NCI-H1105 treated with DMSO at 0.1 percent for 48 hours (cell line): ENCODE results near the gene DNAJC28.
"Not testable (repeated sequence)": the region's sequence is repeated elsewhere in the genome, so short reads cannot be mapped to it uniquely, and the experiment has no call there.

Experiments
- DNase-seq: peaks from one replicate; lab custom pipeline; 2025; lab: John Stamatoyannopoulos, UW

DNAJC28 gene

DNA sequence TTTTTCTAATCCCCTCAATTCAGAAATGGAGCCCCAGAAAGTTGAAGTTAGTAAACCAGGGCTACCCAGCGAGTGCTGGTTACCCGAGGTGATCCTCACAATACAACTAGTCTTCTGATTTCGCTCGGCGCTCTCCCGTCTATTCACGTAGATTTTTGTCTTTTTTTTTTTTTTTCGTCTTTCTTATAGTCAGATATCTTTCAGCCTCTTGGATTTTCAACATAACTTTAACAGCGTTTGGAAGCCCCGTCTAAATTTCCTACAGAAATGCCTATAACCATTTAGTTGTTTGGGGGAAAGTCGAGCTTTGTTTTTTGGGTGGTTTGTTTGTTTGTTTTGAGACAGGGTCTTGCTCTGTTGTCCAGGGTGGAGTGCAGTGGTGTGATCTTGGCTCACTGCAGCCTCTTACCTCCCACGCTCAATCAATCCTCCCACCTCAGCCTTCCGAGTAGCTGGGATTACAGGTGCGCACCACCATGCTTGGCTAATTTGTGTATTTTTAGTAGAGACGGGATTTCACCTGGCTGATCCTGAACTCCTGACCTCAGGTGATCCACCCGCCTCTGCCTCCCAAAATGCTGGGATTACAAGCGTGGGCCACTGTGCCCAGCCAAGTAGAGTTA lies 10.9 kb downstream of the DNAJC28 start:
- peak; percentile 53 for DNase-seq

DNA sequence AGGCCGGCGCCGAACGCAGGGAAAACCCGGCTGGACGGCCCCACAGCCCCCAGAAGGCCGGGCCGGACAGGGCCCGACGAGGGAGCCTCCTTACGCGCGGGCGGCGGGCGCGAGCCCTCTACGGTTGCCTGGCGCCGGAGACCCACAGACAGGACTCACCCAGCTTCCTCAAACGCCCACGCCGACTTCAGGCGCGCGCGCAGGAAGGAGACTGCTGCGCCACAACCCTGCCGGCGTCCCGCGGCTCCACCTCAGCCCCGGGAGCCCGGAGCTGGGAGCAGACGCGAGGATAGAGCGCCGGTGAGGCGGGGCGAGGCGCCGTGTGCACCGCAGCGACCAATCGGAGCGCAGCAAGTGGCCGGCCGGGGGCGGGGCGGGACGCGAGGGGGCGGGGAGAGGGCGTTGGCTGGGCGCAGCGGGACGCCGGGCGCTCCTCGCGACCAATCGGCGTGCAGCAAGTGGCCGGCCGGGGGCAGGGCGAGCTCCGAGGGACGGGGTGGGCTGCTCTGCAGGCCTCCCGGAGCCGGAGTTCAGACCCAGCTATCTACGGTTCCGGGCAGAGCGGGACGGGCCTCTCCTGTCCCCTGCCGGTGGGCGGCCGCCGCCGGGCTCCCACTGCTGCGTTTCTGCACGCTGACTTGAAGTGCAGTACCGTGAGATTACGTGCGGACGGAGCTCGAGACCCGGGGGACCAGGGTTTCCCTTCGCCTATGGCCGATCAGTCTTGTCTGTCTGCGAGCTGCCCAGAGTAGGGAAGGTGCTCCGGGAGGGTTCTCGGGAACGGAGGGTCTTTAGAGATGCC lies 11.6 kb downstream of the DNAJC28 start, which contains the start of gene TMEM50B:
Gene TMEM50B (minus strand): TSS at position 296 of the 802 bp plus-strand sequence. CDS start 11,089 bp downstream, outside the sequence.
- DNase-seq, result peak; percentile 92

GRCh38 chr21:33478935-33479678 lies 12.4 kb downstream of the DNAJC28 start:
- DNase-seq, result peak; percentile 29

DNA sequence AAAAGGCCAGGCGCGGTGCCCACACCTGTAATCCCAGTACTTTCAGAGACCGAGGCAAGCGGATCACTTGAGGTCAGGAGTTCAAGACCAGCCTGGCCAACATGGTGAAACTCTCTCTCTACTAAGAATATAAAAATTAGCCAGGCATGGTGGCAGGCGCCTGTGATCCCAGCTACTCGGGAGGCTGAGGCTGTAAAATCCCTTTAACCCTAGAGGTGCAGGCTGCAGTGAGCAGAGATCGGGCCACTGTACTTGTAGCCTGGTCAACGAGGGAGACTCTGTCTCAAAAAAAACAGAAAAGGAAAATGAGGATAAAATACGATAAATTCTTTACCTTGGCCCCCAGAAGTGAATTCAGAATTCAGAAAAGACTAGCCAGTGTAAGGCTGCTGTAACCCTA lies 13.3 kb downstream of the DNAJC28 start:
- no peak for DNase-seq

DNA sequence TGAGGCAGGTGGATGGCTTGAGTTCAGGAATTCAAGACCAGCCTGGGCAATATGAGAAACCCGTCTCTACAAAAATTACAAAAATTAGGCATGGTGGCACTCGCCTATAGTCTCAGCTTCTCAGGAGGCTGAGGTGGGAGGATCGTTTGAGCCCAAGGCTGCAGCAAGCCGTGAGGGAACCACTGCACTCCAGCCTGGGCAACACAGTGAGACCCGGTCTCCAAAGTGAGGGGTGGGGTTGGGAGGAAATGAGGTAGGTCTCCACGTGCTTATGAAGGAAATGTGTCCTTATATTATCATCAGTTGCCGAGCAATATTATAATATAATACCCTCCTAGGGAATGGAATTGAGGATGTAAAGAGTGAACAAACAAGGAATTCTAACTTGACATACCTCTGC lies 14.4 kb downstream of the DNAJC28 start:
- no peak for DNase-seq

GRCh38 chr21:33473344-33473743 lies 18.2 kb downstream of the DNAJC28 start:
- no peak for DNase-seq

DNA sequence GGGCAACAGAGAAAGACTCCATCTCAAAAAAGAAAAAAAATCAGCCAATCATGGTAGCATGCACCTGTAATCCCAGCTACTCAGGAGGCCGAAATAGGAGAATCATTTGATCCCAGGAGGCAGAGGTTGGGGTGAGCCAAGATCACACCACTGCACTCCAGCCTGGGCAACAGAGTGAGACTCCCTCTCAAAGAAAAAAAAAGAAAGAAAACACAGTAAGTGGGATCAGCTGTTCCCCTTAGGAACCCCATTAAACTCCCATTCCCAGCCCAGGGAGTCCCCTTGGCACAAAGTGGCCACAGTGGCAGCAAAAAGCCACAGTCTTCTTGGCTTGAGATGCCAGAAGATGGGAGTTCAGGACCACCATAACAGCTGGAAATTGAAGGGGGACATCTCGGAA lies 20.8 kb downstream of the DNAJC28 start:
- no peak for DNase-seq

- DNase-seq, result not testable (repeated sequence)
Measured at GRCh38 chr21:33469183-33469582, 22.3 kb downstream of the DNAJC28 start.

- no peak for DNase-seq
Measured at GRCh38 chr21:33461538-33462250, 29.8 kb downstream of the DNAJC28 start.

DNA sequence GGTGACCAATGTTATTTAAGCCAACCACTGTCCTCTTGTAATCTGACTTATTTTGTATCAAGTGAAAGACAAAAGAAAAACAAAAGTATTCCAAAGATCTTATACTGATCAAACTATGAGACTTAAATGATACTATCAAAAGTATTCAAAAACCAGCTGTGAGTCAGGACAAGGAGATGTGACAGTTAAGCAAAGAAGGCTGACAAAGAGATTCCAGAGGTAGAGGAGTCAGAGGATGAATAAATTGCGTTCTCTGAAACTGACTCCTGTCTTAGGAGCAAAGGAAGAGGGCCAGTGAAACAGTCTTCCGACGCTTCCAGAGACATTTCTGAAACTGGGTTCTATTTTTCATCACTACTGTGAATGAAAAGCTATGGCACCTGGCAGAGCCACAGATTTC lies 32.7 kb downstream of the DNAJC28 start:
- no peak for DNase-seq

DNA sequence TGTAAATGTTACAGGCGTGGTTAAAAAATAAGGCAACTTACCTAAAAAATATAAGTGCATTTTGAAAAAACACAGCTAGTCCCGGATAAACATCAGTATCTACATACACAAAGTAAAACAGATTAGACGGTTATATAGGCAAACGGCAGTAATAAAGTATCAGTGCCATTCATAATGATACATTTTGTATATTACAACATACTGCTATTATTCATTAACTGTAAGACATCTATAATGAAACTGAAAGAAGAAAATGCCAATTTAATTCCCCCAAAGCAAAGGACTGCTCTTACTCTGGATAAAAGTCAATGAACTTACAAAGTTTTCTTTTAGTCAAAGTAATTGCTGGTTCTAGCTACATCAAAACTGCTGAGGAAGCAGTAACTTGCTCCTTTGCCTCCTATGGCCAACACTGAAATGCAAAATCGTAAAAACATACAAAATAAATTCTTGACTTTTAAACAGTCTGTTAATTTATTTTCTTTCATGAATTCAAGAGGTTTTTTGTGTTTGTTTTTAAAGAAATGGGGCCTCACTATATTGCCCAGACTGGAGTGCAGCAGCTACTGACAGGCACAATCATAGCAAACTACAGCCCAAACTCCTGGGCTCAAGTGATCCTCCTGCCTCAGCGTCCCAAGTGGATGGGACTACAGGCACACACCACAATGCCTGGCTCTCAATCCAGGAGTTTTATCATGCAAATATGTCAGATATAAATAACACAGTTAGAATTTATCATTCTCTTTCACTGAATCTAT lies 35.6 kb downstream of the DNAJC28 start:
- no peak for DNase-seq

- no peak for DNase-seq
Measured at GRCh38 chr21:33452362-33452761, 39.2 kb downstream of the DNAJC28 start.

- DNase-seq, result no peak
Measured at GRCh38 chr21:33451634-33452071, 39.9 kb downstream of the DNAJC28 start.

DNA sequence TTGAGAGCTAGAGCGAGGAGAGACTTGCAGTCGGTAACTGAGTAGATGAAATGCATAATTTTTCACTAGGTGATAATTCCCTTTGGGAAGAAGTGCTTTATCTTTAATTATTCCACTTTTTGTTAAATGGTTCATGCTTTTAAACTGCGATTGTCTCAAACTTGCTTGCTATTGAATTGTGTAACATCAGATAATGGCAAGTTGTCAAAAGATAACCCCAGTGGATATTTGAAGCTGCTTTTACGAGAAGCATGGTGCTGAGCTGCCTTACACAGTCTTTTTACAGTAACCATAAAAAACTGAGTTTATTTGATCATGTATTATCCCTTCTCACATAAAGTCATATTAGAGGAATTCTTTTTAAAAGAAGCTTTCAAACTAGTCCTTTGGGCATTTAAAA lies 41.9 kb downstream of the DNAJC28 start:
- DNase-seq, result no peak

DNA sequence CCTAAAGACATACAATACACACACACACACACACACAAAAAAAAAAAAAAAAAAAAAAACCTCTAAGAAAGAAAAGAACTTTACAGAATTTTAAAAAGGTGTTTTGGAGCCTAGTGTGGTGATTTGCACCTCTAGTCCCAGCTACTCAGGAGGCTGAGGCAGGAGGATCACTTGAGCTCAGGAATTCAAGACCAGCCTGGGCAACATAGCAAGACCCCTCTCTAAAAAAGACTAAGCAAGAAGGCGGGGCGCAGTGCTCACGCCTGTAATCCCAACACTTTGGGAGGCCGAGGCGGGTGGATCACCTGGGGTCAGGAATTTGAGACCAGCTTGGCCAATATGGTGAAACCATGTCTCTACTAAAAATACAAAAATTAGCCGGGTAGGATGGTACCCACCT lies 44.9 kb downstream of the DNAJC28 start:
- not testable (repeated sequence) for DNase-seq

DNA sequence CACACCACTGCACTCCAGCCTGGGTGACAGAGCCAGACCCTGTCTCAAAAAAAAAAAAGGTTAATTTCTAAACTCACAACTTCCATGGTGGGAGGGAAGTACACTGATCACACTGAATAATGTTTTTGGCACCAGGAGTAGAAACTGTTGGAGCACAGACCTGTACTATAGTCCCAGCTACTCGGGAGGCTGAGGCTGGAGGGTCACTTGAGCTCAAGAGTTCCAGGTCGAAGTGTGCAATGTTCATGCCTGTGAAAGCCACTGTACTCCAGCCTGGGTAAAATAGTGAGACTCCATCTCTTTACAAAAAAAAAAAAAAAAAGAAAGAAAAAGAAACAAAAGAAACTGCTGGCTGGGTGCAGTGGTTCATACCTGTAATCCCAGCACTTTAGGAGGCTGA lies 47.0 kb downstream of the DNAJC28 start:
- DNase-seq, result no peak

DNA sequence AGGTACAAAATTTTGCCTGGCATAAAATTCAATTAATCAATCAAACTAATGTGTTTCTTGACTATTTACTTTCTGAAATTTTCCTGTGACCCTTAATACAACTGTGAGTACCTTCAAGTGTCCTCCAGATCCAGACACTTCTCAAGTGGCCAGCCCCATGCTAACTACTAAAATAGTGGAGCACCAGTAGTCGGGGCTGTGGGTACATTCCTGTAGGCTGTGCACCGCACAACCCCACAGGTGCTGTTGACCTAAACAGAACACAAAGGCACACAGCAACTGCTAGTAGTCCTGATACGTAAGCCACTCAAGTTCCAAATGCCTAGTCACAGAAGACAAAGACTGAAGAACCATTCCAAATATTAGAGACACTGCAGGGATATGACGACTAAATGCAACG lies 48.3 kb downstream of the DNAJC28 start:
- no peak for DNase-seq

GRCh38 chr21:33441489-33442477 lies 49.7 kb downstream of the DNAJC28 start:
- peak; percentile 43 for DNase-seq
